WTC11 (cell line): ENCODE measurements around the gene ARAP1. TPM values are rescaled to one million over a fixed set of nuclear protein-coding genes. Genes with fewer than 3 reads are reported as not detected.

Experiments
- ATAC-seq: fragments of 200-7000 bp; cut with Tn5 transposase; 2 replicates; pipeline ENCODE4 v1.10.0; 2021; ENCODE audit warnings: mild to moderate bottlenecking, moderate library complexity
- Bru-seq: library from RNA; stranded (reverse); fragments of 400-500 nt; gene quantifications from one replicate; lab custom pipeline; 2021; lab: Mats Ljungman, UMichigan
- CTCF ChIA-PET: fragments of 300-600 bp; sonication (Branson Sonifier 250); formaldehyde crosslinking; loops from one replicate; lab custom pipeline; 2021; ENCODE audit warnings: antibody characterized with exemption; lab: Charles Lee
- POLR2A ChIA-PET: fragments of 350-600 bp; sonication (Branson Sonifier 250); formaldehyde crosslinking; loops from one replicate; lab custom pipeline; 2021; ENCODE audit warnings: antibody characterized with exemption; lab: Charles Lee
- DNase-seq: peaks from one replicate; pipeline ENCODE4 v3.0.0; 2021; ENCODE audit warnings: low spot score
- H3K27ac Mint-ChIP-seq: 2 replicates; pipeline ENCODE4 v1.8.0; 2021; ENCODE audit warnings: mixed read lengths
- H3K27me3 Mint-ChIP-seq: 2 replicates; pipeline ENCODE4 v1.8.0; 2021; ENCODE audit warnings: low read depth, mild to moderate bottlenecking, moderate library complexity, mixed read lengths
- H3K36me3 Mint-ChIP-seq: 2 replicates; pipeline ENCODE4 v1.8.0; 2021; ENCODE audit warnings: mixed read lengths
- H3K4me1 Mint-ChIP-seq: 2 replicates; pipeline ENCODE4 v1.8.0; 2022; ENCODE audit warnings: mixed read lengths
- H3K4me3 Mint-ChIP-seq: 2 replicates; pipeline ENCODE4 v1.8.0; 2021; ENCODE audit warnings: mild to moderate bottlenecking, moderate library complexity, mixed read lengths
- H3K9me3 Mint-ChIP-seq: 2 replicates; pipeline ENCODE4 v1.8.0; 2021; ENCODE audit warnings: mixed read lengths
- FOXK1 ChIP-seq: sonication (generic); formaldehyde crosslinking; IDR thresholded peaks from 2 replicates; pipeline ENCODE4 v1.8.0; 2022; ENCODE audit warnings: mild to moderate bottlenecking, moderate library complexity, missing genetic modification reagents
- FOXP1 ChIP-seq: sonication (generic); formaldehyde crosslinking; IDR thresholded peaks from 2 replicates; pipeline ENCODE4 v1.8.0; 2022; ENCODE audit warnings: missing genetic modification reagents, mild to moderate bottlenecking, moderate library complexity, borderline replicate concordance
- GTF2I ChIP-seq: fragments of 250-450 bp; sonication (Bioruptor Pico); conservative IDR thresholded peaks from 2 replicates; pipeline ENCODE4 v1.4.0; 2021; ENCODE audit warnings: mild to moderate bottlenecking
- HMGA2 ChIP-seq: fragments of 250-450 bp; sonication (Bioruptor Pico); IDR thresholded peaks from 2 replicates; pipeline ENCODE4 v1.4.0; 2021; ENCODE audit warnings: mild to moderate bottlenecking, moderate library complexity
- JUN ChIP-seq: sonication (generic); formaldehyde crosslinking; IDR thresholded peaks from 2 replicates; pipeline ENCODE4 v1.8.0; 2023; ENCODE audit warnings: mild to moderate bottlenecking, missing genetic modification reagents
- MXD4 ChIP-seq: fragments of 250-450 bp; sonication (Bioruptor Pico); IDR thresholded peaks from 2 replicates; pipeline ENCODE4 v1.8.0; 2021; ENCODE audit warnings: mild to moderate bottlenecking, moderate library complexity, borderline replicate concordance
- MYBL2 ChIP-seq: sonication (generic); formaldehyde crosslinking; IDR thresholded peaks from 2 replicates; pipeline ENCODE4 v1.8.1; 2023; ENCODE audit warnings: mild to moderate bottlenecking, moderate library complexity, missing genetic modification reagents
- NFATC4 ChIP-seq: fragments of 250-450 bp; sonication (Bioruptor Pico); IDR thresholded peaks from 2 replicates; pipeline ENCODE4 v1.9.0; 2021; ENCODE audit warnings: mild to moderate bottlenecking
- SP1 ChIP-seq: sonication (generic); formaldehyde crosslinking; conservative IDR thresholded peaks from 2 replicates; pipeline ENCODE4 v1.8.1; 2022; ENCODE audit warnings: missing genetic modification reagents
- ZNF121 ChIP-seq: sonication (generic); formaldehyde crosslinking; IDR thresholded peaks from 2 replicates; pipeline ENCODE4 v1.8.0; 2023; ENCODE audit warnings: missing genetic modification reagents
- ZNF138 ChIP-seq: sonication (generic); formaldehyde crosslinking; conservative IDR thresholded peaks from 2 replicates; pipeline ENCODE4 v1.8.1; 2022; ENCODE audit warnings: mild to moderate bottlenecking, moderate library complexity, missing genetic modification reagents
- ZNF232 ChIP-seq: sonication (generic); formaldehyde crosslinking; IDR thresholded peaks from 2 replicates; pipeline ENCODE4 v1.8.0; 2022; ENCODE audit warnings: mild to moderate bottlenecking, missing genetic modification reagents
- long read RNA-seq, 3 experiments: library from RNA in 1 of 3; library from capped mRNA in 1 of 3; library from polyadenylated mRNA in 1 of 3; unstranded in 2 of 3; stranded (forward) in 1 of 3; transcript quantifications; one replicate each; pipeline ENCODE4 v2.0.0, GENCODE V29; 2021
- total RNA-seq: library from RNA; stranded (reverse); gene quantifications from 3 replicates; pipeline ENCODE4 v1.2.3, GENCODE V29; 2021
- TF ChIP-seq, protein P1 (sequence below): sonication (generic); formaldehyde crosslinking; IDR thresholded peaks from 2 replicates; pipeline ENCODE4 v1.8.1; 2022; ENCODE audit warnings: mild to moderate bottlenecking, moderate library complexity, missing genetic modification reagents
- TF ChIP-seq, protein P2 (sequence below): fragments of 250-450 bp; sonication (Bioruptor Pico); conservative IDR thresholded peaks from 2 replicates; pipeline ENCODE4 v1.9.0; 2021; ENCODE audit warnings: mild to moderate bottlenecking
- TF ChIP-seq, protein P3 (sequence below): fragments of 250-450 bp; sonication (Bioruptor Pico); IDR thresholded peaks from 2 replicates; pipeline ENCODE4 v1.8.0; 2021; ENCODE audit warnings: mild to moderate bottlenecking
- TF ChIP-seq, protein P4 (sequence below): sonication (generic); formaldehyde crosslinking; IDR thresholded peaks from 2 replicates; pipeline ENCODE4 v1.8.0; 2022; ENCODE audit warnings: mild to moderate bottlenecking, missing genetic modification reagents
- TF ChIP-seq, protein P5 (sequence below): fragments of 250-450 bp; sonication (Bioruptor Pico); IDR thresholded peaks from 2 replicates; pipeline ENCODE4 v1.9.0; 2021; ENCODE audit warnings: mild to moderate bottlenecking
- TF ChIP-seq, protein P6 (sequence below): sonication (generic); formaldehyde crosslinking; IDR thresholded peaks from 2 replicates; pipeline ENCODE4 v1.8.1; 2023; ENCODE audit warnings: mild to moderate bottlenecking, missing genetic modification reagents, moderate library complexity
- TF ChIP-seq, protein P7 (sequence below): sonication (generic); formaldehyde crosslinking; IDR thresholded peaks from 2 replicates; pipeline ENCODE4 v1.8.0; 2023; ENCODE audit warnings: missing genetic modification reagents, mild to moderate bottlenecking, borderline replicate concordance
- TF ChIP-seq, protein P8 (sequence below): sonication (generic); formaldehyde crosslinking; IDR thresholded peaks from 2 replicates; pipeline ENCODE4 v1.8.0; 2022; ENCODE audit warnings: mild to moderate bottlenecking, missing genetic modification reagents

Gene ARAP1
- 76.4 to 98.8 TPM (median 78.3 TPM) in 3 replicates for total RNA-seq
- percentile 58 among the genes with signal in this experiment for Bru-seq, nascent RNA
- long read RNA-seq, experiment 1, full-length matches to known transcripts: 5 of 253 reads
- long read RNA-seq, experiment 1, partial matches to known transcripts: 98 of 253 reads
- long read RNA-seq, experiment 1, other reads (novel, unspliced or antisense): 150 of 253 reads
- long read RNA-seq, experiment 2, partial matches to known transcripts: 25 of 68 reads
- long read RNA-seq, experiment 2, other reads (novel, unspliced or antisense): 42 of 68 reads
- long read RNA-seq, experiment 3, partial matches to known transcripts: 1 of 2 reads
- long read RNA-seq, experiment 3, other reads (novel, unspliced or antisense): 1 of 2 reads

DNA sequence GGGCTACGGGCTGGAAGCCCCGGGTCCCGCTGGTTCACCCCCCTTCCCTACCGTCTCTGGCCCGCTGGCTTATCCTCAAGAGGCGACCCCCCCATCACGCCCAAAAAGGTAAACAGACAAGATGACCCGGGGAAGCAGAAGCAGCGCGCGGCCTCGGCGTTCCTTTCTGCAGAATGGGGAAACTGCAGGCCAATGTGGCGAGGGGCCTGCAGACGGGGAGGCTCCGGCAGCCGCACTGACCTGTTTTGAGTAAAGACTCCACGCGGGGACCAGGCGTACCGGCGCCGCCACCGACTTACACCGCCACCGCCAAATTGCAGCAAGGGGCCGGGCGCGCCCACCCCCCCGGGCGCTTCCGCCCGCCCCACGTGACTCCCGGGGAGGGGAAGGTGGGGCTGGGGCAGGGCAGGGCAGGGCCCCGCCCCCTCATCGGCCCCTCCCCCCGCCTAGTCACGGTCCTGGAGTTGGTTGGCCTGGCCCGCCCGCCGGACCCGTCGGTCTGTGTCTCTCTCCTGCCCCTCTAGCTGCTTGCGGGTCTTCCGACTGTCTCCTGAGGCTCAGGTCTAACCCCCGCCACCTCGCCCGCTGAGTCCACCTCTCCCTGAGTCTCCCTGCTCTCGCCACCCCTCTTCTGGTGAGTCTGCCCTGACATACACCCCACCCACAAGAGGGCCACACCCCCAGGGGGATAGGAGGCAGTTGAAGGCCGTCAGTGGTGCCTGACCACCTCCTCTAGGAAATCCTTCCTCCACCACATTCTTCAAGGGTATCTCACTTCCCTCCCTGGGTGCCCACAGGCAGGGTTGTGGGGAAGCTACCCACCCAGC lies at the start of gene ARAP1:
Gene ARAP1 (minus strand): TSS at position 321 of the 827 bp plus-strand sequence. CDS start 25,280 bp downstream, outside the sequence.
- no peaks in the 10 kb centered on the region for H3K9me3 Mint-ChIP-seq
- peak within 1 kb of the TSS; percentile 96 for H3K27ac Mint-ChIP-seq
- peaks cover 40% of the 10 kb centered on the region for H3K4me1 Mint-ChIP-seq
- TF ChIP-seq, protein P1, sequence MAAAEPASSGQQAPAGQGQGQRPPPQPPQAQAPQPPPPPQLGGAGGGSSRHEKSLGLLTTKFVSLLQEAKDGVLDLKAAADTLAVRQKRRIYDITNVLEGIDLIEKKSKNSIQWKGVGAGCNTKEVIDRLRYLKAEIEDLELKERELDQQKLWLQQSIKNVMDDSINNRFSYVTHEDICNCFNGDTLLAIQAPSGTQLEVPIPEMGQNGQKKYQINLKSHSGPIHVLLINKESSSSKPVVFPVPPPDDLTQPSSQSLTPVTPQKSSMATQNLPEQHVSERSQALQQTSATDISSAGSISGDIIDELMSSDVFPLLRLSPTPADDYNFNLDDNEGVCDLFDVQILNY (CRISPR knock-in tag): no peak
- TF ChIP-seq MXD4 (CRISPR knock-in tag) (no peak), NFATC4 (CRISPR knock-in tag) (no peak), ZNF121 (CRISPR knock-in tag) (0 out of 2 replicates have a peak, but pooled peaks have one; percentile 43), FOXK1 (peak; percentile 61; the same call in 1 of the 2 replicates), FOXP1 (CRISPR knock-in tag) (peak; percentile 53; the same call in 1 of the 2 replicates), JUN (CRISPR knock-in tag) (no peak), HMGA2 (CRISPR knock-in tag) (no peak), MYBL2 (CRISPR knock-in tag) (0 out of 2 replicates have a peak, but pooled peaks have one; percentile 40), GTF2I (CRISPR knock-in tag) (peak; percentile 89), ZNF138 (CRISPR knock-in tag) (no peak), ZNF232 (CRISPR knock-in tag) (no peak; the same call in 1 of the 2 replicates), SP1 (CRISPR knock-in tag) (peak; percentile 74)
- TF ChIP-seq, protein P2, sequence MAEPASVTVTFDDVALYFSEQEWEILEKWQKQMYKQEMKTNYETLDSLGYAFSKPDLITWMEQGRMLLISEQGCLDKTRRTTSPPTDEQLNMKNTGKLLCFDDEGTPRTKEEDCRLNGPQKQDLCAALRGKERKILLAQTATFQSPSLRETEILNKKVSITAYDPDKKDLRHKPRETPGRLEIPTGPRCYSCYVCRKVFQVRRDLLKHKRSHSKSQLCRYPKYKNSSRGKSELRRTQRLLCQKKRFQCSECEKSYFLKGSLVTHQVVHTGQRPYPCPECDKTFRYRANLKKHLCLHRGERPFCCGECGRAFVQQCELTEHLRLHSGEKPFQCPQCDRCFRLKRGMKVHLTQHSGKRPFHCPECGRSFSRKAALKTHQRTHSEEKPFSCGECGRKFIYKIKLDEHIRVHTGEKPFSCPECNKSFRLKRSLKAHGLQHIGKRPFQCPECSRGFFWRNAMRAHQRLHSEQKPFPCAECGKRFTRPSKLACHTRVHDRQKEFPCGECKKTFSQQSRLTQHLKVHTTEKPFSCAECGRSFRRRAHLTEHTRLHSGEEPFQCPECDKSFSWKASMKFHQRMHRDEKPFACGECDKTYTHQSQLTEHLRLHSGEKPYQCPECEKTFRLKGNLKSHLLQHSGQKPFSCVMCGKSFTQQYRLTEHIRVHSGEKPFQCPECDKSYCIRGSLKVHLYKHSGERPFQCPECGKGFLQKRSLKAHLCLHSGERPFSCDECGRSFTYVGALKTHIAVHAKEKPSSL (CRISPR knock-in tag): no peak
- TF ChIP-seq, protein P3, sequence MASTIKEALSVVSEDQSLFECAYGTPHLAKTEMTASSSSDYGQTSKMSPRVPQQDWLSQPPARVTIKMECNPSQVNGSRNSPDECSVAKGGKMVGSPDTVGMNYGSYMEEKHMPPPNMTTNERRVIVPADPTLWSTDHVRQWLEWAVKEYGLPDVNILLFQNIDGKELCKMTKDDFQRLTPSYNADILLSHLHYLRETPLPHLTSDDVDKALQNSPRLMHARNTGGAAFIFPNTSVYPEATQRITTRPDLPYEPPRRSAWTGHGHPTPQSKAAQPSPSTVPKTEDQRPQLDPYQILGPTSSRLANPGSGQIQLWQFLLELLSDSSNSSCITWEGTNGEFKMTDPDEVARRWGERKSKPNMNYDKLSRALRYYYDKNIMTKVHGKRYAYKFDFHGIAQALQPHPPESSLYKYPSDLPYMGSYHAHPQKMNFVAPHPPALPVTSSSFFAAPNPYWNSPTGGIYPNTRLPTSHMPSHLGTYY: no peak
- TF ChIP-seq, protein P4, sequence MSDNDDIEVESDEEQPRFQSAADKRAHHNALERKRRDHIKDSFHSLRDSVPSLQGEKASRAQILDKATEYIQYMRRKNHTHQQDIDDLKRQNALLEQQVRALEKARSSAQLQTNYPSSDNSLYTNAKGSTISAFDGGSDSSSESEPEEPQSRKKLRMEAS (CRISPR knock-in tag): peak; percentile 24; the same call in 1 of the 2 replicates
- TF ChIP-seq, protein P5, sequence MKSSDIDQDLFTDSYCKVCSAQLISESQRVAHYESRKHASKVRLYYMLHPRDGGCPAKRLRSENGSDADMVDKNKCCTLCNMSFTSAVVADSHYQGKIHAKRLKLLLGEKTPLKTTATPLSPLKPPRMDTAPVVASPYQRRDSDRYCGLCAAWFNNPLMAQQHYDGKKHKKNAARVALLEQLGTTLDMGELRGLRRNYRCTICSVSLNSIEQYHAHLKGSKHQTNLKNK (CRISPR knock-in tag): no peak
- TF ChIP-seq, protein P6, sequence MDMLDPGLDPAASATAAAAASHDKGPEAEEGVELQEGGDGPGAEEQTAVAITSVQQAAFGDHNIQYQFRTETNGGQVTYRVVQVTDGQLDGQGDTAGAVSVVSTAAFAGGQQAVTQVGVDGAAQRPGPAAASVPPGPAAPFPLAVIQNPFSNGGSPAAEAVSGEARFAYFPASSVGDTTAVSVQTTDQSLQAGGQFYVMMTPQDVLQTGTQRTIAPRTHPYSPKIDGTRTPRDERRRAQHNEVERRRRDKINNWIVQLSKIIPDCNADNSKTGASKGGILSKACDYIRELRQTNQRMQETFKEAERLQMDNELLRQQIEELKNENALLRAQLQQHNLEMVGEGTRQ (CRISPR knock-in tag): peak; percentile 96
- TF ChIP-seq, protein P7, sequence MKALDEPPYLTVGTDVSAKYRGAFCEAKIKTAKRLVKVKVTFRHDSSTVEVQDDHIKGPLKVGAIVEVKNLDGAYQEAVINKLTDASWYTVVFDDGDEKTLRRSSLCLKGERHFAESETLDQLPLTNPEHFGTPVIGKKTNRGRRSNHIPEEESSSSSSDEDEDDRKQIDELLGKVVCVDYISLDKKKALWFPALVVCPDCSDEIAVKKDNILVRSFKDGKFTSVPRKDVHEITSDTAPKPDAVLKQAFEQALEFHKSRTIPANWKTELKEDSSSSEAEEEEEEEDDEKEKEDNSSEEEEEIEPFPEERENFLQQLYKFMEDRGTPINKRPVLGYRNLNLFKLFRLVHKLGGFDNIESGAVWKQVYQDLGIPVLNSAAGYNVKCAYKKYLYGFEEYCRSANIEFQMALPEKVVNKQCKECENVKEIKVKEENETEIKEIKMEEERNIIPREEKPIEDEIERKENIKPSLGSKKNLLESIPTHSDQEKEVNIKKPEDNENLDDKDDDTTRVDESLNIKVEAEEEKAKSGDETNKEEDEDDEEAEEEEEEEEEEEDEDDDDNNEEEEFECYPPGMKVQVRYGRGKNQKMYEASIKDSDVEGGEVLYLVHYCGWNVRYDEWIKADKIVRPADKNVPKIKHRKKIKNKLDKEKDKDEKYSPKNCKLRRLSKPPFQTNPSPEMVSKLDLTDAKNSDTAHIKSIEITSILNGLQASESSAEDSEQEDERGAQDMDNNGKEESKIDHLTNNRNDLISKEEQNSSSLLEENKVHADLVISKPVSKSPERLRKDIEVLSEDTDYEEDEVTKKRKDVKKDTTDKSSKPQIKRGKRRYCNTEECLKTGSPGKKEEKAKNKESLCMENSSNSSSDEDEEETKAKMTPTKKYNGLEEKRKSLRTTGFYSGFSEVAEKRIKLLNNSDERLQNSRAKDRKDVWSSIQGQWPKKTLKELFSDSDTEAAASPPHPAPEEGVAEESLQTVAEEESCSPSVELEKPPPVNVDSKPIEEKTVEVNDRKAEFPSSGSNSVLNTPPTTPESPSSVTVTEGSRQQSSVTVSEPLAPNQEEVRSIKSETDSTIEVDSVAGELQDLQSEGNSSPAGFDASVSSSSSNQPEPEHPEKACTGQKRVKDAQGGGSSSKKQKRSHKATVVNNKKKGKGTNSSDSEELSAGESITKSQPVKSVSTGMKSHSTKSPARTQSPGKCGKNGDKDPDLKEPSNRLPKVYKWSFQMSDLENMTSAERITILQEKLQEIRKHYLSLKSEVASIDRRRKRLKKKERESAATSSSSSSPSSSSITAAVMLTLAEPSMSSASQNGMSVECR: 0 out of 2 replicates have a peak, but pooled peaks have one; percentile 25
- TF ChIP-seq, protein P8, sequence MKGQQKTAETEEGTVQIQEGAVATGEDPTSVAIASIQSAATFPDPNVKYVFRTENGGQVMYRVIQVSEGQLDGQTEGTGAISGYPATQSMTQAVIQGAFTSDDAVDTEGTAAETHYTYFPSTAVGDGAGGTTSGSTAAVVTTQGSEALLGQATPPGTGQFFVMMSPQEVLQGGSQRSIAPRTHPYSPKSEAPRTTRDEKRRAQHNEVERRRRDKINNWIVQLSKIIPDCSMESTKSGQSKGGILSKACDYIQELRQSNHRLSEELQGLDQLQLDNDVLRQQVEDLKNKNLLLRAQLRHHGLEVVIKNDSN (CRISPR knock-in tag): peak; percentile 93
- peaks cover 10% of the 10 kb centered on the region for H3K27me3 Mint-ChIP-seq
- peak within 1 kb of the TSS; percentile 93 for H3K4me3 Mint-ChIP-seq
- POLR2A ChIA-PET: interaction anchor here (0.6 kb wide), 1 partner anchor 131 kb away, joined by 4 read pairs; no protein-coding TSS in a partner anchor
- peaks cover 13% of the 10 kb centered on the region for H3K36me3 Mint-ChIP-seq
- ATAC-seq: peak; percentile 76
- CTCF ChIA-PET: interaction anchor here (1.1 to 2.2 kb wide), 4 partner anchors 12 to 68 kb away, joined by 3 to 14 read pairs (median 8); partner anchors contain the start of gene STARD10
- DNase-seq: peak; percentile 76
